GM15510 (cell line): ENCODE measurements around the gene LMBR1L.

ENCODE experiments used
- POLR2A ChIP-seq: IDR thresholded peaks from 3 replicates; pipeline ENCODE4 v1.6.1; 2011; ENCODE audit warnings: borderline replicate concordance; ENCODE audit not compliant: insufficient read length; ENCODE audit errors: extremely low read depth

Gene LMBR1L

DNA sequence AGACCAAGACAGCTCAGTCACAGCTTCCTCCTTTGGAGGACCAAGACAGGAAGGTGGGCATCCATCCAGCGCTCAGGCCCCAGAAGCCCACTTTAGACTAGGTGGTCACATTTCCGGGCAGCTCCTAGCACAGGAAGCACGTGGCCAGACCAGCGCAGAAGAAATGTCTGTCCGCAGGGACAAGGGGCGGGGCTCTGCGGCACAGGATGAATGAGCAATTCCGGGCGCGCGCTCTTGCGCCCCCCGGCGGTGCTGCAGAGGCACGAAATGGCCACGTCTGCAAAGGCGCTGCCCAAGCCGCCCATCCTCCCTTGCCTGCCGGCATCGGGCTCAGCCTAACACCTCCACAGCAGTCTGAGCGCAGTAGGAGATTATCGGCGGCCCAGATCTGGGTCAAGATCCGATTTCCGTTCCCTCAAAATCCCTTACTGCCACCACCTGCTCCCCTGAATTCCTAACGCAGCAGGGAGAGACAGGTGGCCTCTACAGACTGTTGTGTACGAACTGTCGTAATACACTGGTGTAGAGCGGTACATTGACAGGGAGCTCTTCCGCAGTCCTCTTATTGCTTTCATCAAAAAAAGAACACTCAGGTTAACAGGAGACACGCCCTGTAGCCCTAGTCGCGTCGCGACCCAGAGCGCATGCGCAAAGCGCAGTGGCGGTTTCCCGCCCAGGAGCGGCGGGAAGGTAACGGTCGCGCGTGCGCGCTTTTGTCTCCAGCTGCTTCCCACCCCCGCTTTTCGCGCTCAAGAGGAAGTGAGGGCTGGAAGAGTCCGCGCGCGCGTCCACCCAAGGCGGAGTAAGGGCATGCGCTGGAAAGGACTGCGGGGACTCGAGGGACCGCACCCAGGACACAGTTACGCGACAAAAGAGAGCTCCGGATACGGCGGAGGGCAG, 19.8 kb upstream of the LMBR1L start:
- TF ChIP-seq POLR2A = no peak

DNA sequence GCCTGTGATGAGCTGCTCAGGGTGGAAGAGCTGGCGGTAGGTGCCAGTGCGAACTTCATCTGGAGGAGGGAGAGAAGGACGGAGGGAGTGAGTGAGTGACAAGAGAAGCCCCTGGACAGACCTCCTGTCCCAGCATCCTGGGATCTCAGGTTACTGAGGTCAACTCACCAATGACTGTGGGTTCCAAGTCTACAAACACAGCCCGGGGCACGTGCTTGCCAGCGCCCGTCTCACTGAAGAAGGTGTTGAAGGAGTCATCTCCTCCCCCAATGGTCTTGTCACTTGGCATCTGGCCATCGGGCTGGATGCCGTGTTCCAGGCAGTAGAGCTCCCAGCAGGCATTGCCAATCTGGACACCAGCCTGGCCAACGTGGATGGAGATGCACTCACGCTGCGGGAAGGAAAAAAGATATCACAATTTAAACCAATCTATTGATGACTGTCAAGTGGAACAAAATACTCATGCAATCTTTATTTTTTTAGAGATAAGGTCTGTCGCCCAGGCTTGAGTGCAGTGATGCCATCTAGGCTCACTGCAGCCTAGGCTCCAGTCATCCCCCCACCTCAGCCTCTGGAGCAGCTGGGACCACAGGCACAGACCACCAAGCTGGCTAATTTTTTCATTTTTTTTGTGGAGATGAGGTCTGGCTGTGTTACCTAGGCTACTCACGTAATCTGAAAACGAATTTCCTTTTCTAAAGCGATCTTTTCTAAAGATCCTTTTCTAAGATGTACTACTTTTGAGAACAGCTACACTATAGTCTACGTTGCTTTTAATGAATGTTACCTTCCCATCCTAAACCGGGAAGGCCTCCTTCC, 18.9 kb upstream of the LMBR1L start:
- TF ChIP-seq POLR2A = no peak

DNA sequence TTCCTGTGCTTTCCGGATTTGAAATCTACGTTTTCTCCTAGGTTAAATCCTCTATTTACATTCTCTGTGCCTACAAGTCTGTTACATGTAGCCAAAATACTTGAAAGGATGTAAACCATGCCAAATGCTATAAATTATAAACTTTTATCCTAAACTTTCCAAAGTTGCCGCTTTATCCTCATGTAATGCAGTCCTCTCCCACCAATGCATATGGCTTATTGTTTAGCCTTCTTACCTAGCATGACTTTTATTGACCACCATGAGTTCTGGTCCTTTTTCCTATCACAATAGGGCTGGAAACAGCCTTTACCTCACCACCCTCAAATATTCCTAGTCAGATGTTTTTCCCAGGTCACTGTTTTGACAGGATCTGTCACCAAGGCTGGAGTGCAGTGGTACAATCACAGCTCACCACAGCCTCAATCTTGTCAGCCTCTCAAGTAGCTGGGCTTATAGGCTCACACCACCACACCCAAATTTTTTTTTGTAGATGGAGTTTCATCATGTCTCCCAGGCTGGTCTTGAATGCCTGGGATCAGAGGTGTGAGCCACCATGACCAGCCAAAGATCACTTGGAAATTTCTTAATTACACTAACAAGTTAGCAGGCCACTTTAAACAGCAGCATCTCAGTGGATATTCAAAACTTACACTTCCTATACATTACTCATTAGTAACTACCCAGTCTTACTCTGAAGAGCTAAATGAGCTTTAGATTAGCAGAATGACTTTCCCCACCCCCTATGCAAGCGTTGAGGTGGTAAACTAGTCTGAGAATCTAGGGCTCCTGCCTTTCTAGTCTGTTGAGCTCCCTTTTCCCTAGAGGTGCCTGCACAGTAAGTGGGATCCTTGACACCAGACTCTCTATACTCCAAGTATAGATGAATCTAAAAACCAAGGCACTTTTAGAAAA, 16.5 kb upstream of the LMBR1L start:
- no peak for TF ChIP-seq POLR2A

DNA sequence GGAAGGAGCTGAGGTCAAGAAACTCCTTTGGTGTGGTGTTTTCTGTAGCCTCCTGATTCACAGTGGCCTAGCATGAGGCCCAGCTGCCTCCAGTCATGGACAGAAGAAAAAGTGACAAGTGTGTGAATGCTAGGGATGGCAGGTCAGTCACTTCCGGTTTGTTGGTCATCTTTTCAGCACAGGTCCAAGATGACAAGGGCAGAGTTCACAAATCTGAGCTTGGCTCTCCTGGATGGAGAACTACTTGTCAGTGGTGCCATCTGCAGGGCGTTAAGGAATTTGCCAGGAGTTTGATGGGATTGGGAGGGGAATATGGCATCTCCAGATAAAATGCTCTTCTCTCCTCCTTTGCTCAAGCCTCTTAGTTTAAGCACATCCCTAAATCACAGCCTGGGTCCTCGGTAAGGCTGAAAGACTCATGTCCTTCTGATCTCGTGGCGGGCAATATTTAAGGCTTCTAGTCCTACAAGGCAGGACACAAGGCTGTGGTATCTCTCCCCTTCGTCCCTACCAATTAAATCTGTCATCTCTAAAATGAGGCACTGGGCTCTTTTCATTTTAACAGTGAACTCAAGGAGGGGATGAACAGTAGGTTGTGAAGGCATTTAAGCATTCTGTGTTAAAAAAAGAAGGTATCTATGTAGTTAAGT, 10.5 kb upstream of the LMBR1L start:
- no peak for TF ChIP-seq POLR2A

DNA sequence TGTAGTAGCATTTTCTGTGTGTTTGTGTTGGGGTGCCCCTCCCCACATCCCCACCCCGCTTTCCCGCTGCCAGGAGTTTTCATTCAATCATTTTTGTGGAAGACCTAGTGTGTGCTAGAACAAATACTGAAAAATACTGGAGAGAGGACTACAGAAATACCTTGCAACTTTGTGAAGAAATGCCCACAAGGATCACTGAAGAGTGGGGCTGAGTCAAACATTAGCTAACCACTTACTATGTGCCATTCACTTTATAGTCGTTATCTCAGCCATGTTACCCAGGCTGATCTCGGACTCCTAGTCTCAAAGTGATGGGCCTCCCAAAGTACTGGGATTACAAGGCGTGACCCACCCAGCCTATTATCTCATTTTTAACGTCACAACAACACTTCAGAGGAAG, 559 bp upstream of the LMBR1L start:
- no peak for TF ChIP-seq POLR2A

DNA sequence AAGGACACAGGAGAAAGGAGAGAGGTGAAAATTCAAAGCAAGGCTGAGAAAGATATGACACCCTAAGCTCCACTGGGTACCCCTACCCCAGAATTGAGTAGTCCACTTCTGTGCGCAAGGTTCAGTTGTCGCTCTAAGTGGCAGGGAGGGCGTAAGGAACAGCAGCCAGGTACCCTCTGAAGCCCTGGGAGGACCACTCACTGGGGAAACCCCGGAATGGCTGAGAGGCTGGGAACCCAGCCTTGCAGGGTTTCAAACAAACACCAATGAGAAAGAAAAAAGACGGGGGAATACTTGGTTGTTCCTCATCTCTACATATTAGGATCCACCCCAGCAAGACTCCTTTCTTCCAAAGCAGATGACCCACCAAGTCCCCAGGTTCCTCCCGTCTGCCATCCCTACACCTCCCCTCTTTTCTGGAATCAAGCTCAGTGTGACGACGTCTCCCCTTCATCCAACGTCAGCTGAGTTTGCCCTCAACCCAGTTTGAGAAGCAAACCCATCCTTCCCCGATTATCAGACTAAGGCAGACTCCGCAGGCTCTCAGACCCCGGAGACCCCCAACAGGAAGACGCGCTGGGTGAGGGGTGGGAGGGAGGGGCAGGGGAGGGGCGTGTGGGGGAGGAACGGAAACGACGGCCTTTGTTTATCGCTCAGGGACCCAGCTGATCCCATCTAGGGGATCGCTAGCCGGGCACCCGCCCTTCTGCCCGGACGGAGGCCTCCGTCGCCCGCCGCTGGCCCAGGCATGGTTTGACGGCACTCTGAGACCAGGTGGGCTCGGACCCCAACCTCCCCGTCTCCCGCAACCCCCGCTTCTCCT, 795 bp downstream of the LMBR1L start:
- TF ChIP-seq POLR2A = no peak

DNA sequence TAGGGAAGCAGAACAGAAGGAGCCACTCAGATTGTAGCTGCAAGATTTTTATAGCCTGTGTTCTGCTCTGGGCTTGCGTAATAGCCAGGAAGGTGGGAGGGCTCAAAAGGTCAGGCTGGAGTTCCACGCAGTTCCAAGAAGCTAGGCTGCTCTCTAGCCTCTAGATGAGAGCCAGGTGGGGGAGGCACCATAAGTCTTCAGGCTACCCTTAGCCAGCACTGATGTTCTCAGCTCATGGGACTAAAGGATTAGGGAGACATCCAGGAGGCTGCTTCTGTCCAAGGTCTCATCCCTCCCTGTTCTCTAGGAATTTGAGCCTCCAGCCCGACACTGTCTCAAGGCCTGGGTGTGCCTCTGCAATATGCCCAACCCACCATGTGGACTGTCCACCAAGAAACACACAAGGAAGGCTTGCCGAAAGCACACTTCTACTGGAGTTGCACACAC, 1.7 kb downstream of the LMBR1L start:
- TF ChIP-seq POLR2A = no peak

DNA sequence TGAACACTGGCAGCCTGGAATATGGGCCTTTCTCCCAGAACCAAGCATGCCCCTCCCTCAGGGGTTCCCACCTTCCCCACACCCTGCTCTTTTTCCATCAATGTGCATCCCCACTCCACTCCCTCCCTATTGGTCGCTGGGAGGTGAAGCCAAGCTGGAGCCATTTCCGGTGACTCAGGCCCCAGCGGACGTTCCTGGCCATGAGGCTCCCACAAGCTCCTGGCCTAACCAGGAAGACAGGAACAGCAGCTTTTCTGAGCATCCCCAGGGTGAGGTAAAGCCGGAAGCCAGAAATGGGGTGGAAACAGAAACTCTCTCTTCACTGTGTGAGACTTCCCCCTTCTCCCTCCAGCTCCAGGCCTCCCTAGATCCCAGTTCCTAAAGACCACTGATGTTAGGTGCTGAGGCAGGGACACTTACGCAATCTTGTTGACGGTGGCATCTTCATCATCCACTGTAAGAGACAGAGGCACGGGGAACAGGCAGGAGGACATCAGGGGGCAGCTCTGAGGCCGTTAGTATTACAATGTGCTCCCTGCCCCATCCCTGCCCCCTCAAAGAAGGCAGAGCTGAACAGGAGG, 5.1 kb downstream of the LMBR1L start:
- TF ChIP-seq POLR2A = no peak

DNA sequence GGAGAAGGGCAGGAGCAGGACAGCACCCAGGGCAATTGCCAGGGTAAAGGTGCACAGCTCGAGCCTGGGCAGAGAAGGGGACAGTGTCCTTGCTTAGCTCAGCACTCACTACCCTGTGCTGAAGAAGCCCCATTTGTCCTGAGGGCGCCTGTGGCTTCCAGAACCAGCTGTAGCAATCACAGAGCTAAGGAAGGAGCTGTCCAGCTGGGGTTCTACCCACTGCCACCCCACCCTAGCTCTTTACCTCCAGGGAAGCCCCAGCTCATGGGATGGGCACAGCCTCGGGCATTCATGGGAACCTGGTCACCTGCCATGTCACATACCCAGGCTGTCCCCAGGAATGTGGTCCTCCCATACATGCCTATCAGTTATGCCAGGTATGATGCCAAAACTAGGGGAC, 5.8 kb downstream of the LMBR1L start:
- no peak for TF ChIP-seq POLR2A

DNA sequence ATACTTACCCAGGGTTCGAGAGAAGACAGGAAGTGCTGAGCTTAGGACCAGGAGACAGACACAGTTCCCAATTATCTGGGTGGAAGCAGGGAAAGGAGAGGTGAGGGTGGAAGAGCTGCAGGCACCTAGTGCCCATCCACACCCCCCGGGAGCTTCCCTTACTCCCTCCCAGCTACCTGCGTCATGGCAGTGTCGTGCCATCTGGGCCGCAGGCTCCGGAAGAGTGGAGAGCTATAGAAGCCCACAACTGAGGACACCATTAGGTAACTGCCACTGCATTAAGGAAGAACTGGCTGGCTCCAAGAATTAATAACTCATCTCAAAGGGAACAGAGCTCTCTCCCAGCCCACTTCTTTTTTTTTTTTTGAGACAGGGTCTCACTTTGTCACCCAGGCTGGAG, 10.3 kb downstream of the LMBR1L start:
- TF ChIP-seq POLR2A = no peak

DNA sequence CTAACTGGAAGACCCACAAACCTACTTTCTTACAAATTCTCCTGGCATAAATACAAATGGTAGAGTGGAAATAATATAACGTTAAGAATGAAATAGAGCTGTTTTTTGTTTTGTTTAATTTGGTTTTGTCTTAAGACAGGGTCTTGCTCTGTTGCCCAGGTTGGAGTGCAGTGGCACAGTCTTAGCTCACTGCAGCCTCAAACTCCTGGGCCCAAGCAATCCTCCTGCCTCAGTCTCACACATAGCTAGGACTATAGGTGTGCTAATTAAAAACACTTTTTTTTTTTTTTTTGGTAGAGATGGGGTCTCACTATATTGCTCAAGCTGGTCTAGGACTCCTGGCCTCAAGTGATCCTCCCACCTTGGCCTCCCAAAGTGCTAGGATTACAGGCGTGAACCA, 11.9 kb downstream of the LMBR1L start:
- TF ChIP-seq POLR2A = no peak

DNA sequence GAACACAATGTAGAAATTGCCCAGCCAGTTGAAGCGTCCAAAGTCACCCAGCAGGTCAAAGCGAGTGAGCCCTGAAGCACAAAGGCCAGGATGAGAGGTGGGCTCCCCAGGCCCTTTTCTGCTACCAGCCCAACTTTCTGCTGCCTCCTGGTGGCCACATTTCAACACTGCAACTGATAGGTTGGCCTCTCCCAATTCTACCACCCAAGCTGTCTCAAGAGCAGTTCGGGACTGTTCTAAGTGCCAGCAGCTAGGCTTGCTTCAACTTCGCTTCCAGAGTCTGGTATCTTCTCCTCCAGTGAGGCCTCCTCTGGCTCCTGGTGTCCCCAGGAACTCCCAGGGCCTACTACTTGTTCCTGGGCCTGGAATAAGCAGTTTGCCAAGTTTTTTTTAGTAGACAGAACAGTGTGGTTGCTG, 12.6 kb downstream of the LMBR1L start:
- no peak for TF ChIP-seq POLR2A

DNA sequence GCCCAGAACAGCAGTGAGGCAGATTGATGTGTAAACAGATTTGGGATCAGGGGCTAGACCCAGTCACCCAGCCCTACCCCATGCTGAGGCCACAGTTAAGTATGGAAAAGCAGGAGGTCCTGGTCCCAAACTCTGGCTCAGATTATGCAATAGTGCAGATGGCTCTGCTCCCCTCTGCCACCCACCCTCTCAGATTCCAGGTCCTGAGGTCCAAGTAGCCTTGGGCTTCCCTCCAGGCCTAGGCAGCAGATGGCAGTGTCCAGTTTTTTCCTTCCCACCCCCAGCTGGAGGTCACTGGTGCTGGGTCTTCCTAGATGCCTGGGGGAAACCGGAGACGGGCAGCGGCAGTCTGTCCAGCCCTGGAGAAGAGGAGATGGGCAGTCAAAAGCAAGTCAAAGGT, 13.3 kb downstream of the LMBR1L start:
- TF ChIP-seq POLR2A = no peak
